Naive thymus-derived CD4-positive, alpha-beta T cell (primary cell): ENCODE results near the gene KLHL36. TPM values are rescaled to one million over a fixed set of nuclear protein-coding genes. Genes with fewer than 3 reads are reported as not detected.

Experiments
- ATAC-seq: fragments of 150-1000 bp; cut with Tn5 transposase; 2 replicates; pipeline ENCODE4 v1.10.0; 2021; ENCODE audit warnings: mild to moderate bottlenecking, moderate library complexity
- CTCF ChIA-PET: fragments of 350-600 bp; sonication (Branson Sonifier 250); formaldehyde crosslinking; loops from one replicate; lab custom pipeline; 2021; ENCODE audit warnings: antibody characterized with exemption; lab: Charles Lee
- POLR2A ChIA-PET: fragments of 350-600 bp; sonication (Branson Sonifier 250); formaldehyde crosslinking; loops from one replicate; lab custom pipeline; 2021; ENCODE audit warnings: antibody characterized with exemption, inconsistent platforms; lab: Charles Lee
- DNase-seq, 9 donors: peaks; one replicate each; pipeline versions ENCODE4 v3.0.0 to v3.0.0-alpha.2; 2020 to 2022; ENCODE audit warnings: mixed read lengths in 1 of 9
- H3K27ac ChIP-seq: one replicate; pipeline ENCODE4 v1.7.0; 2013; ENCODE audit warnings: mild to moderate bottlenecking, low read depth, low read length, moderate library complexity
- H3K27me3 ChIP-seq, 2 donors: one replicate each; pipeline ENCODE4 v1.7.0; 2013; ENCODE audit warnings: low read length in 2 of 2, mild to moderate bottlenecking in 2 of 2, moderate library complexity in 2 of 2; ENCODE audit not compliant: control insufficient read depth in 2 of 2, insufficient read depth in 2 of 2
- H3K36me3 ChIP-seq, 3 experiments: 1 replicate in 2 of 3; 2 replicates in 1 of 3; pipeline ENCODE4 v1.7.0; 2013; ENCODE audit warnings: low read length in 3 of 3, mild to moderate bottlenecking in 3 of 3, moderate library complexity in 1 of 3; ENCODE audit not compliant: insufficient read depth in 3 of 3, control insufficient read depth in 2 of 3
- H3K4me1 ChIP-seq, 2 donors: one replicate each; pipeline ENCODE4 v1.7.0; 2013; ENCODE audit warnings: low read length in 2 of 2, mild to moderate bottlenecking in 2 of 2, moderate library complexity in 1 of 2; ENCODE audit not compliant: control insufficient read depth in 2 of 2, insufficient read depth in 2 of 2
- H3K4me3 ChIP-seq: 2 replicates; pipeline ENCODE4 v1.7.0; 2013; ENCODE audit warnings: mild to moderate bottlenecking, low read length
- H3K9me3 ChIP-seq, 3 experiments: 1 replicate in 2 of 3; 2 replicates in 1 of 3; pipeline ENCODE4 v1.7.0; 2013; ENCODE audit warnings: low read length in 3 of 3; ENCODE audit not compliant: control insufficient read depth in 2 of 3
- H3K27ac Mint-ChIP-seq, 9 donors: one replicate each; pipeline ENCODE4 v1.8.0; 2020 to 2022; ENCODE audit warnings: mixed read lengths in 9 of 9, mild to moderate bottlenecking in 8 of 9, moderate library complexity in 5 of 9, inconsistent platforms in 2 of 9
- H3K27me3 Mint-ChIP-seq, 5 donors: one replicate each; pipeline ENCODE4 v1.8.0; 2021 to 2022; ENCODE audit warnings: mixed read lengths in 5 of 5, mild to moderate bottlenecking in 1 of 5
- H3K36me3 Mint-ChIP-seq, 5 donors: one replicate each; pipeline ENCODE4 v1.8.0; 2020 to 2022; ENCODE audit warnings: mixed read lengths in 5 of 5, mild to moderate bottlenecking in 3 of 5, inconsistent platforms in 1 of 5
- H3K4me1 Mint-ChIP-seq, 7 donors: one replicate each; pipeline ENCODE4 v1.8.0; 2020 to 2022; ENCODE audit warnings: mixed read lengths in 7 of 7, mild to moderate bottlenecking in 3 of 7, inconsistent platforms in 1 of 7
- H3K4me3 Mint-ChIP-seq, 10 donors: one replicate each; pipeline ENCODE4 v1.8.0; 2020 to 2022; ENCODE audit warnings: mild to moderate bottlenecking in 10 of 10, mixed read lengths in 10 of 10, moderate library complexity in 6 of 10, inconsistent platforms in 2 of 10
- H3K9me3 Mint-ChIP-seq, 11 donors: one replicate each; pipeline ENCODE4 v1.8.0; 2020 to 2022; ENCODE audit warnings: mixed read lengths in 11 of 11, mild to moderate bottlenecking in 4 of 11, inconsistent platforms in 1 of 11, moderate library complexity in 1 of 11
- intact Hi-C, 2 donors: fragments of 100-400 bp; cut with micrococcal nuclease; formaldehyde crosslinking; loops; one replicate each; pipeline ENCODE4 v1.15.1; 2023
- polyA plus RNA-seq, 2 donors: library from polyadenylated mRNA; unstranded; fragments of 300-500 nt; fragmentation: Illumina TruSeq; gene quantifications; one replicate each; pipeline ENCODE4 v1.2.3, GENCODE V29; 2021
- total RNA-seq, 6 experiments: library from RNA in 5 of 6; stranded (reverse) in 5 of 6; gene quantifications; 1 replicate in 5 of 6; 2 replicates in 1 of 6; pipeline ENCODE4 v1.2.3 and lab custom pipeline; 2021 to 2026

Gene KLHL36
- total and polyA plus RNA-seq, 7 experiments from 2014 or later, result 45.8 to 161 (median 80.0) TPM

GRCh38 chr16:84612686-84613085 lies 35.6 kb upstream of the KLHL36 start:
- peak overlapping the region in 7 of 9 donors; percentile 6 to 94 (median 66) for H3K27ac Mint-ChIP-seq
- H3K4me1 Mint-ChIP-seq, result peaks cover 71 to 92% (median 84%) of the 10 kb centered on the region in 7 donors
- Histone ChIP-seq H3K4me1 (peaks cover 76 to 81% of the 10 kb centered on the region in 2 donors), H3K27me3 (no peaks in the 10 kb centered on the region), H3K9me3 (no peaks in the 10 kb centered on the region), H3K4me3 (no peak overlapping the region), H3K36me3 (peaks cover 0 to 16% (median 4%) of the 10 kb centered on the region in 3 experiments), H3K27ac (no peak overlapping the region)
- H3K27me3 Mint-ChIP-seq, result no peaks in the 10 kb centered on the region
- H3K36me3 Mint-ChIP-seq, result peaks cover 0 to 75% (median 26%) of the 10 kb centered on the region in 5 donors
- intact Hi-C loops, result no loop called here
- DNase-seq (no peak), ATAC-seq (no peak)
- peak overlapping the region in 3 of 10 donors; percentile 36 to 98 (median 56) for H3K4me3 Mint-ChIP-seq
- peaks cover 0 to 6% (median 0%) of the 10 kb centered on the region in 11 donors for H3K9me3 Mint-ChIP-seq
- ChIA-PET CTCF (interaction anchor here (1.3 kb wide), 1 partner anchor 16 kb away, joined by 3 read pairs; no protein-coding TSS in a partner anchor), POLR2A (interaction anchor here (0.9 to 7.8 kb wide), 5 partner anchors 11 to 97 kb away, joined by 3 to 96 read pairs (median 3); no protein-coding TSS in a partner anchor)

- Histone ChIP-seq H3K9me3 (no peaks in the 10 kb centered on the region), H3K27me3 (no peaks in the 10 kb centered on the region), H3K4me1 (peaks cover 68 to 76% of the 10 kb centered on the region in 2 donors), H3K4me3 (peak overlapping the region; percentile 7), H3K36me3 (peaks cover 0 to 16% (median 4%) of the 10 kb centered on the region in 3 experiments), H3K27ac (peak overlapping the region; percentile 4)
- ATAC-seq, result no peak
- Mint-ChIP-seq H3K36me3 (peaks cover 0 to 69% (median 26%) of the 10 kb centered on the region in 5 donors), H3K27me3 (peaks cover 0 to 2% (median 0%) of the 10 kb centered on the region in 5 donors), H3K4me1 (peaks cover 66 to 84% (median 76%) of the 10 kb centered on the region in 7 donors), H3K27ac (peak overlapping the region; percentile 60 to 93 (median 74)), H3K9me3 (peaks cover 0 to 6% (median 0%) of the 10 kb centered on the region in 11 donors), H3K4me3 (peak overlapping the region; percentile 42 to 99 (median 64))
- POLR2A ChIA-PET, result interaction anchor here (0.9 to 7.8 kb wide), 5 partner anchors 12 to 98 kb away, joined by 3 to 96 read pairs (median 3); no protein-coding TSS in a partner anchor
- CTCF ChIA-PET, result interaction anchor here (1.3 kb wide), 2 partner anchors 17 to 107 kb away, joined by 3 to 4 read pairs; no protein-coding TSS in a partner anchor
- intact Hi-C loops, result no loop called here
- no peak for DNase-seq
These were observed 34.8 kb upstream of the KLHL36 start for GRCh38 chr16:84613408-84614072.

- Mint-ChIP-seq H3K36me3 (peaks cover 0 to 69% (median 26%) of the 10 kb centered on the region in 5 donors), H3K4me1 (peaks cover 63 to 83% (median 75%) of the 10 kb centered on the region in 7 donors), H3K4me3 (peak overlapping the region in 9 of 10 donors; percentile 44 to 99 (median 95)), H3K27ac (peak overlapping the region in 8 of 9 donors; percentile 60 to 93 (median 74)), H3K27me3 (peaks cover 0 to 4% (median 0%) of the 10 kb centered on the region in 5 donors), H3K9me3 (peaks cover 0 to 6% (median 0%) of the 10 kb centered on the region in 11 donors)
- Histone ChIP-seq H3K36me3 (peaks cover 0 to 16% (median 4%) of the 10 kb centered on the region in 3 experiments), H3K4me1 (peaks cover 62 to 75% of the 10 kb centered on the region in 2 donors), H3K27ac (peak overlapping the region; percentile 31), H3K9me3 (no peaks in the 10 kb centered on the region), H3K27me3 (no peaks in the 10 kb centered on the region), H3K4me3 (peak overlapping the region; percentile 7)
- ATAC-seq, result no peak
- CTCF ChIA-PET, result interaction anchor here (1.3 kb wide), 1 partner anchor 107 kb away, joined by 4 read pairs; no protein-coding TSS in a partner anchor
- DNase-seq, result no peak
- intact Hi-C loops, result no loop called here
- POLR2A ChIA-PET, result interaction anchor here (1.0 to 7.8 kb wide), 4 partner anchors 12 to 98 kb away, joined by 3 to 96 read pairs (median 41); no protein-coding TSS in a partner anchor
These were observed 34.2 kb upstream of the KLHL36 start for GRCh38 chr16:84614073-84614459.

- Histone ChIP-seq H3K36me3 (peaks cover 0 to 16% (median 4%) of the 10 kb centered on the region in 3 experiments), H3K27ac (peak overlapping the region; percentile 31), H3K27me3 (no peaks in the 10 kb centered on the region), H3K4me3 (peak overlapping the region; percentile 75), H3K9me3 (no peaks in the 10 kb centered on the region), H3K4me1 (peaks cover 58 to 70% of the 10 kb centered on the region in 2 donors)
- Mint-ChIP-seq H3K27me3 (peaks cover 0 to 9% (median 0%) of the 10 kb centered on the region in 5 donors), H3K4me1 (peaks cover 61 to 82% (median 73%) of the 10 kb centered on the region in 7 donors), H3K36me3 (peaks cover 0 to 65% (median 26%) of the 10 kb centered on the region in 5 donors), H3K27ac (peak overlapping the region; percentile 40 to 93 (median 79)), H3K9me3 (peaks cover 0 to 6% (median 0%) of the 10 kb centered on the region in 11 donors), H3K4me3 (peak overlapping the region; percentile 79 to 99 (median 96))
- intact Hi-C loops, result no loop called here
- DNase-seq (no peak), ATAC-seq (no peak)
- POLR2A ChIA-PET, result interaction anchor here (1.0 to 7.8 kb wide), 7 partner anchors 7 to 108 kb away, joined by 3 to 96 read pairs (median 32); partner anchors contain the start of gene MEAK7
- CTCF ChIA-PET, result interaction anchor here (0.6 to 1.3 kb wide), 3 partner anchors 14 to 108 kb away, joined by 3 to 4 read pairs (median 3); no protein-coding TSS in a partner anchor
These were observed 33.7 kb upstream of the KLHL36 start for GRCh38 chr16:84614623-84614967.

GRCh38 chr16:84614968-84615813 lies 33.1 kb upstream of the KLHL36 start:
- CTCF ChIA-PET, result interaction anchor here (0.5 to 1.4 kb wide), 5 partner anchors 15 to 109 kb away, joined by 3 to 5 read pairs (median 3); no protein-coding TSS in a partner anchor
- H3K36me3 Mint-ChIP-seq, result peaks cover 0 to 59% (median 25%) of the 10 kb centered on the region in 5 donors
- peaks cover 0 to 13% (median 4%) of the 10 kb centered on the region in 3 experiments for H3K36me3 ChIP-seq
- H3K4me1 ChIP-seq, result peaks cover 52 to 64% of the 10 kb centered on the region in 2 donors
- H3K27me3 Mint-ChIP-seq, result peaks cover 0 to 14% (median 0%) of the 10 kb centered on the region in 5 donors
- intact Hi-C loops, result loop anchor here in 1 of 2 donors (5.0 kb wide), 1 partner anchor 423 kb away; the partner anchor contains the start of gene ADAD2
- DNase-seq (no peak), ATAC-seq (no peak)
- peak overlapping the region; percentile 40 to 93 (median 82) for H3K27ac Mint-ChIP-seq
- H3K27me3 ChIP-seq, result no peaks in the 10 kb centered on the region
- H3K4me3 ChIP-seq, result peak overlapping the region; percentile 75
- H3K27ac ChIP-seq, result peak overlapping the region; percentile 52
- H3K4me3 Mint-ChIP-seq, result peak overlapping the region; percentile 79 to 99 (median 96)
- peaks cover 0 to 6% (median 0%) of the 10 kb centered on the region in 11 donors for H3K9me3 Mint-ChIP-seq
- POLR2A ChIA-PET, result interaction anchor here (1.0 to 7.8 kb wide), 10 partner anchors 8 to 115 kb away, joined by 3 to 96 read pairs (median 16); partner anchors contain the start of gene MEAK7
- H3K4me1 Mint-ChIP-seq, result peaks cover 55 to 76% (median 67%) of the 10 kb centered on the region in 7 donors
- H3K9me3 ChIP-seq, result no peaks in the 10 kb centered on the region
